Measurements from ENCODE around the gene PPP2R5C.

Gene PPP2R5C

DNA sequence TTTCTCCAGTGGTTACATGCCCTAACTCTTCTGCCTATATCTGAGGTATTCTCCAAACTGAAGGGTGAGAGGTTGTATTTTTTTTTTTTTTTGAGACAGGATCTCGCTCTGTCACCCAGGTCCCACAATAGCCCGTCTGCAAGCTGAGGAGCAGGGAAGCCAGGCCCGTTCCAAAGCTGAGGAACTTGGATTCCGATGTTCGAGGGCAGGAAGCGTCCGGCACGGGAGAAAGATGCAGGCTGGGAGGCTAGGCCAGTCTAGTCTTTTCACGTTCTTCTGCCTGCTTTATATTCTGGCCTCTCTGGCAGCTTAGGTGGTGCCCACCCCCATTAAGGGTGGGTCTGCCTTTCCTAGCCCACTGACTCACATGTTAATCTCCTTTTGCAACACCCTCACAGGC lies 135.8 kb downstream of the PPP2R5C start:
- no peak overlapping the region for H3K4me3 ChIP-seq (ENCODE audit: low read depth, low read length)
- DNase-seq, result no peak
- H3K27ac ChIP-seq, result no peak overlapping the region
- H3K27me3 ChIP-seq (replicated peaks), result no peaks in the 10 kb centered on the region
- TF ChIP-seq, protein P1, sequence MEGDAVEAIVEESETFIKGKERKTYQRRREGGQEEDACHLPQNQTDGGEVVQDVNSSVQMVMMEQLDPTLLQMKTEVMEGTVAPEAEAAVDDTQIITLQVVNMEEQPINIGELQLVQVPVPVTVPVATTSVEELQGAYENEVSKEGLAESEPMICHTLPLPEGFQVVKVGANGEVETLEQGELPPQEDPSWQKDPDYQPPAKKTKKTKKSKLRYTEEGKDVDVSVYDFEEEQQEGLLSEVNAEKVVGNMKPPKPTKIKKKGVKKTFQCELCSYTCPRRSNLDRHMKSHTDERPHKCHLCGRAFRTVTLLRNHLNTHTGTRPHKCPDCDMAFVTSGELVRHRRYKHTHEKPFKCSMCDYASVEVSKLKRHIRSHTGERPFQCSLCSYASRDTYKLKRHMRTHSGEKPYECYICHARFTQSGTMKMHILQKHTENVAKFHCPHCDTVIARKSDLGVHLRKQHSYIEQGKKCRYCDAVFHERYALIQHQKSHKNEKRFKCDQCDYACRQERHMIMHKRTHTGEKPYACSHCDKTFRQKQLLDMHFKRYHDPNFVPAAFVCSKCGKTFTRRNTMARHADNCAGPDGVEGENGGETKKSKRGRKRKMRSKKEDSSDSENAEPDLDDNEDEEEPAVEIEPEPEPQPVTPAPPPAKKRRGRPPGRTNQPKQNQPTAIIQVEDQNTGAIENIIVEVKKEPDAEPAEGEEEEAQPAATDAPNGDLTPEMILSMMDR (IDR thresholded peaks at IDR 0.05; ENCODE audit: low read depth, low read length, missing control alignments), result no peak
- peaks cover 37% of the 10 kb centered on the region for H3K36me3 ChIP-seq (replicated peaks)
- in situ Hi-C loops (cut with HindIII; ENCODE audit: low pct_ligation_motif_present, low sequenced_read_pairs), result no loop called here

DNA sequence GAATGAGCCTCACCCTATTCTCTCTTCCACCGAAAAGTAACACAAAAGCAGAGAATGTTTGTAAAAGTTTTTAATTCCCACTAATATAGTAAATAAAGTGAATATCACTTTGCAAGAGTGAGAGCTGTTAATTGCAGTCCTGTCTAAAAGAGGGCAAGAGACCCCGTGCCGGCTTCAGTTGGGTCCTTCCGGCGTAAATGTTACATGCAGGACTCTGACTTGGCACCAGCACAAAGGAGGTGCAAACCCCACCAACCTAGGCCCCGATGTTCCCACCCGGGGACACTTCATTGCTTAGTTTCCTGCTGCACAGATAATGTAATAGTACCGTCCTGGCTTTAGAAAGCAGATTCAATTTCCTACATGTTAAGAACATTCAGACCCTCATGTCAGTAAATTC lies 136.9 kb downstream of the PPP2R5C start:
- no peaks in the 10 kb centered on the region for H3K27me3 ChIP-seq (replicated peaks)
- peaks cover 42% of the 10 kb centered on the region for H3K36me3 ChIP-seq (replicated peaks)
- H3K4me3 ChIP-seq (ENCODE audit: low read depth, low read length), result no peak overlapping the region
- TF ChIP-seq, protein P1 (IDR thresholded peaks at IDR 0.05; ENCODE audit: low read depth, low read length, missing control alignments), result no peak
- no peak overlapping the region for H3K27ac ChIP-seq
- in situ Hi-C loops (cut with HindIII; ENCODE audit: low pct_ligation_motif_present, low sequenced_read_pairs), result no loop called here
- no peak for DNase-seq

DNA sequence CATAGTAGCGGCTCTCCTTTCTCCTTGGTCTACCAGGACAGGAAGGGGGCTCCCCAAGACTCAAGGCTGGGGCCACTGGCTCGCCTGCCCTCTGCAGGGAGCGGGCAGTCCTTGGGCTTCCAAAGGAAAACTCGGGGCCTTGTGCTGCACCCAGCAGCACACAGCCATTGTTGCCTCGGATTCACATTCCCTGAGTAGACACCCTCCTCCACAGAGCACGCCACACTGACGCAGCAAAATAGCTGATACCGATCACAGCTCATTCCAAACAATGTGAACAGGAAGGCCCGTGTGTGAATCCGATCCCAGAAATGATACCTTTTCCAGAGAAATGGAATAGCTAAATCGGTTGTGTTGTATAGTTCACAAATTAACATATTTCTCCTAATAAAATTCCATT lies 137.8 kb downstream of the PPP2R5C start:
- TF ChIP-seq, protein P1 (IDR thresholded peaks at IDR 0.05; ENCODE audit: low read depth, low read length, missing control alignments), result no peak
- peaks cover 44% of the 10 kb centered on the region for H3K36me3 ChIP-seq (replicated peaks)
- H3K27ac ChIP-seq, result no peak overlapping the region
- no peak overlapping the region for H3K4me3 ChIP-seq (ENCODE audit: low read depth, low read length)
- in situ Hi-C loops (cut with HindIII; ENCODE audit: low pct_ligation_motif_present, low sequenced_read_pairs), result no loop called here
- H3K27me3 ChIP-seq (replicated peaks), result no peaks in the 10 kb centered on the region
- no peak for DNase-seq

DNA sequence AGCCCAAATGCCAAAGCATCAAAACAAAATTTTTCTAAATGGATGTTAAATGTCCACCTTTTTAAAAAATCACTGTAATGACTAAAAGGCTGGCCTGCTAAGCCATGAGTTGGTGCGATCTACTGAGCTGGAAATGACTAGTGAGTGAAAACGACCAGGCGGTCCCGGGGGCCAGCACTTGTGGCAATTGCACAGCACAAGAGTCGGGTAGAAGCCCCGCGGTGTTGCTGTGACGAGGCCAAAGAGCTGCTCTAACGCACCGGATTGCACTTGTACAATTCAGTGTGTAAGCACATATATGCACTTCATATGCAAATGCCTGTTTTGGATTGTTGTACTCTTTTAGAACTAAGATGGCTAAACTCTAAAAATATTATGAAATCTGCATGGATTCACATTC lies 138.7 kb downstream of the PPP2R5C start:
- H3K27ac ChIP-seq, result no peak overlapping the region
- DNase-seq, result no peak
- in situ Hi-C loops (cut with HindIII; ENCODE audit: low pct_ligation_motif_present, low sequenced_read_pairs), result no loop called here
- TF ChIP-seq, protein P1 (IDR thresholded peaks at IDR 0.05; ENCODE audit: low read depth, low read length, missing control alignments), result no peak
- no peak overlapping the region for H3K4me3 ChIP-seq (ENCODE audit: low read depth, low read length)
- H3K27me3 ChIP-seq (replicated peaks), result no peaks in the 10 kb centered on the region
- H3K36me3 ChIP-seq (replicated peaks), result peaks cover 44% of the 10 kb centered on the region

DNA sequence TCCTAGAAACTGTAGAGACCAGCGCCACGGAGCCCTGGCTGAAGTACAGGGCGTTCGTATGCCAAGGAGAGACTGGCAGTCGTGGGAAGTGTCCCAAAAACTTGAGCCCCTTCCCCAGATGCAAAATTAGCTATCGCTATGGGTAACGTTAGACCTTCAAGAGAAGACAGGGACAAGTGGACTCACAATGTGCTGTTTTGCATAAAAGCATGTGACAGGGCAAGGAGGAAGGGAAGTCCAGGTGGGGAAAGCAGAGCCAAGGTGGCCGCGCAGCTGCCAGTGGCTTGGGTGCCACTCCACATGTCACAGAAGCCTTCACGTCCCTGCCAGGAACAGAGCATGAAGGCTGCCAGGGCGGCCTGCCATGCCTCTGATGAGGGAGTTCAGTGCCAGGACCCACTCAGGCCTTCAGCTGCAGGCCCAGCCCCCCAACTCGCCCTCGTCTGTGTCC lies 141.6 kb downstream of the PPP2R5C start:
- no peak for DNase-seq
- no peaks in the 10 kb centered on the region for H3K27me3 ChIP-seq (replicated peaks)
- TF ChIP-seq, protein P1 (IDR thresholded peaks at IDR 0.05; ENCODE audit: low read depth, low read length, missing control alignments), result no peak
- peaks cover 57% of the 10 kb centered on the region for H3K36me3 ChIP-seq (replicated peaks)
- in situ Hi-C loops (cut with HindIII; ENCODE audit: low pct_ligation_motif_present, low sequenced_read_pairs), result no loop called here
- H3K27ac ChIP-seq, result no peak overlapping the region
- no peak overlapping the region for H3K4me3 ChIP-seq (ENCODE audit: low read depth, low read length)

DNA sequence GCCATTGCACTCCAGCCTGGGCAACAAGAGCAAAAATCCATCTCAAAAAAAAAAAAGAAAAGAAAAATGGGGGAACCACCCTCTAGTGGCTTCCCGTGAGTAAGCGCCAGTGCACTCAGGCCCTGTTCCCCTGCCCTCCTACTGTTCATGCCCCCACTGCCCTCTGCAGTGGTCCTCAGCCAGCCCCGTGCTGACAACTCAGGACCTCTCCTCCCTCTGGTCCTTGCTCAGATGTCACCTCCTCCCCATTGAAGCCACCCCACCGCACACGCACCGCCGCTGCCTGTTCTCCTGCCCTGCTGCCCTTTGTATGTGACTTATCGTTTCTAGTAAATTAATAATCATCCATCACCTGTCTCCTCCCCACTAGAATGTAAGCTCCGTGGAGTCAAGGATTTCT lies 144.1 kb downstream of the PPP2R5C start:
- in situ Hi-C loops (cut with HindIII; ENCODE audit: low pct_ligation_motif_present, low sequenced_read_pairs), result no loop called here
- Histone ChIP-seq H3K27me3 (replicated peaks) (no peaks in the 10 kb centered on the region), H3K4me3 (ENCODE audit: low read depth, low read length) (no peak overlapping the region), H3K27ac (no peak overlapping the region), H3K36me3 (replicated peaks) (peaks cover 53% of the 10 kb centered on the region)
- no peak for DNase-seq
- TF ChIP-seq, protein P1 (IDR thresholded peaks at IDR 0.05; ENCODE audit: low read depth, low read length, missing control alignments), result no peak
